Stimulated activated effector memory CD8-positive, alpha-beta T cell treated with anti-CD3 and anti-CD28 coated beads, Interleukin-12 subunit alpha, Interleukin-12 subunit beta, amount 100 ng/mL, for 72 hours (primary cell): ENCODE data around the gene SH3RF1.
"Not testable (repeated sequence)": the region's sequence is repeated elsewhere in the genome, so short reads cannot be mapped to it uniquely, and the experiment has no call there.

Source experiments
- ATAC-seq: fragments of 150-1000 bp; cut with Tn5 transposase; 2 replicates; pipeline ENCODE4 v1.10.0; 2021
- DNase-seq, 2 donors: peaks; one replicate each; pipeline ENCODE4 v3.0.0; 2021 to 2022; ENCODE audit warnings: low spot score in 2 of 2
- H3K27ac Mint-ChIP-seq: one replicate; pipeline ENCODE4 v1.8.0; 2022; ENCODE audit warnings: mild to moderate bottlenecking, mixed read lengths
- H3K36me3 Mint-ChIP-seq: one replicate; pipeline ENCODE4 v1.8.0; 2022; ENCODE audit warnings: mild to moderate bottlenecking, mixed read lengths
- H3K4me1 Mint-ChIP-seq: one replicate; pipeline ENCODE4 v1.8.0; 2022; ENCODE audit warnings: mixed read lengths
- H3K4me3 Mint-ChIP-seq: one replicate; pipeline ENCODE4 v1.8.0; 2022; ENCODE audit warnings: mild to moderate bottlenecking, mixed read lengths
- H3K9me3 Mint-ChIP-seq: one replicate; pipeline ENCODE4 v1.8.0; 2022; ENCODE audit warnings: mixed read lengths

SH3RF1 gene

GRCh38 chr4:169188204-169188603, 82.6 kb downstream of the SH3RF1 start:
- Mint-ChIP-seq H3K27ac (no peak overlapping the region), H3K4me1 (no peaks in the 10 kb centered on the region), H3K4me3 (no peak overlapping the region), H3K36me3 (no peaks in the 10 kb centered on the region), H3K9me3 (no peaks in the 10 kb centered on the region)
- DNase-seq (no peak), ATAC-seq (no peak)

GRCh38 chr4:169185133-169185956, 85.4 kb downstream of the SH3RF1 start:
- DNase-seq (no peak), ATAC-seq (no peak)
- H3K36me3 Mint-ChIP-seq = no peaks in the 10 kb centered on the region
- H3K27ac Mint-ChIP-seq = no peak overlapping the region
- no peaks in the 10 kb centered on the region for H3K9me3 Mint-ChIP-seq
- no peaks in the 10 kb centered on the region for H3K4me1 Mint-ChIP-seq
- no peak overlapping the region for H3K4me3 Mint-ChIP-seq

- Mint-ChIP-seq H3K4me3 (no peak overlapping the region), H3K27ac (no peak overlapping the region), H3K9me3 (no peaks in the 10 kb centered on the region), H3K36me3 (no peaks in the 10 kb centered on the region), H3K4me1 (no peaks in the 10 kb centered on the region)
- DNase-seq (no peak), ATAC-seq (no peak)
These were observed 86.1 kb downstream of the SH3RF1 start for GRCh38 chr4:169184686-169185085.

- H3K9me3 Mint-ChIP-seq = no peaks in the 10 kb centered on the region
- DNase-seq (no peak), ATAC-seq (no peak)
- H3K4me1 Mint-ChIP-seq = no peaks in the 10 kb centered on the region
- no peak overlapping the region for H3K27ac Mint-ChIP-seq
- no peak overlapping the region for H3K4me3 Mint-ChIP-seq
- H3K36me3 Mint-ChIP-seq = no peaks in the 10 kb centered on the region
These were observed 86.5 kb downstream of the SH3RF1 start for GRCh38 chr4:169184236-169184635.

- no peak overlapping the region for H3K27ac Mint-ChIP-seq
- no peak overlapping the region for H3K4me3 Mint-ChIP-seq
- H3K9me3 Mint-ChIP-seq = no peaks in the 10 kb centered on the region
- H3K4me1 Mint-ChIP-seq = no peaks in the 10 kb centered on the region
- ATAC-seq = no peak
- no peak for DNase-seq
- H3K36me3 Mint-ChIP-seq = no peaks in the 10 kb centered on the region
These were observed 87.2 kb downstream of the SH3RF1 start for GRCh38 chr4:169183581-169183980.

GRCh38 chr4:169179609-169180521, 90.9 kb downstream of the SH3RF1 start:
- ATAC-seq (no peak), DNase-seq (no peak)
- Mint-ChIP-seq H3K4me1 (no peaks in the 10 kb centered on the region), H3K27ac (no peak overlapping the region), H3K4me3 (no peak overlapping the region), H3K36me3 (no peaks in the 10 kb centered on the region), H3K9me3 (no peaks in the 10 kb centered on the region)

- not testable (repeated sequence) for H3K4me3 Mint-ChIP-seq, H3K36me3 Mint-ChIP-seq, DNase-seq, H3K9me3 Mint-ChIP-seq, H3K27ac Mint-ChIP-seq, ATAC-seq, H3K4me1 Mint-ChIP-seq
These were observed 92.7 kb downstream of the SH3RF1 start for GRCh38 chr4:169178092-169178491.

- H3K4me3 Mint-ChIP-seq = no peak overlapping the region
These were observed 95.3 kb downstream of the SH3RF1 start for GRCh38 chr4:169175476-169175875.

GRCh38 chr4:169175035-169175434, 95.7 kb downstream of the SH3RF1 start:
- no peak overlapping the region for H3K4me3 Mint-ChIP-seq
- no peaks in the 10 kb centered on the region for H3K36me3 Mint-ChIP-seq
- DNase-seq (no peak), ATAC-seq (no peak)
- no peaks in the 10 kb centered on the region for H3K9me3 Mint-ChIP-seq
- no peak overlapping the region for H3K27ac Mint-ChIP-seq
- H3K4me1 Mint-ChIP-seq = no peaks in the 10 kb centered on the region

More at GRCh38 chr4:169175476-169175875, 95.3 kb downstream of the SH3RF1 start:
- no peaks in the 10 kb centered on the region for H3K4me1 Mint-ChIP-seq
- DNase-seq = no peak
- no peaks in the 10 kb centered on the region for H3K9me3 Mint-ChIP-seq
- no peaks in the 10 kb centered on the region for H3K36me3 Mint-ChIP-seq
- ATAC-seq = no peak
- no peak overlapping the region for H3K27ac Mint-ChIP-seq

- Mint-ChIP-seq H3K4me1 (no peaks in the 10 kb centered on the region), H3K9me3 (no peaks in the 10 kb centered on the region), H3K36me3 (no peaks in the 10 kb centered on the region), H3K27ac (no peak overlapping the region), H3K4me3 (no peak overlapping the region)
- no peak for ATAC-seq
- DNase-seq = no peak
These were observed 96.5 kb downstream of the SH3RF1 start for GRCh38 chr4:169174247-169174646.

- Mint-ChIP-seq H3K4me3 (no peak overlapping the region), H3K4me1 (no peaks in the 10 kb centered on the region), H3K9me3 (no peaks in the 10 kb centered on the region), H3K36me3 (no peaks in the 10 kb centered on the region), H3K27ac (no peak overlapping the region)
- peak; percentile 53 for ATAC-seq
- DNase-seq = no peak
These were observed 102.5 kb downstream of the SH3RF1 start for GRCh38 chr4:169167957-169168858.

- no peak overlapping the region for H3K27ac Mint-ChIP-seq
- H3K36me3 Mint-ChIP-seq = no peaks in the 10 kb centered on the region
- H3K4me3 Mint-ChIP-seq = no peak overlapping the region
- DNase-seq (no peak), ATAC-seq (no peak)
- H3K9me3 Mint-ChIP-seq = no peaks in the 10 kb centered on the region
- no peaks in the 10 kb centered on the region for H3K4me1 Mint-ChIP-seq
These were observed 105.9 kb downstream of the SH3RF1 start for GRCh38 chr4:169164669-169165415.

GRCh38 chr4:169163947-169164668, 106.6 kb downstream of the SH3RF1 start:
- ATAC-seq (no peak), DNase-seq (no peak)
- no peaks in the 10 kb centered on the region for H3K9me3 Mint-ChIP-seq
- H3K36me3 Mint-ChIP-seq = no peaks in the 10 kb centered on the region
- no peak overlapping the region for H3K27ac Mint-ChIP-seq
- no peaks in the 10 kb centered on the region for H3K4me1 Mint-ChIP-seq
- no peak overlapping the region for H3K4me3 Mint-ChIP-seq

- Mint-ChIP-seq H3K9me3 (no peaks in the 10 kb centered on the region), H3K36me3 (no peaks in the 10 kb centered on the region), H3K27ac (no peak overlapping the region), H3K4me1 (no peaks in the 10 kb centered on the region), H3K4me3 (no peak overlapping the region)
- no peak for DNase-seq
- no peak for ATAC-seq
These were observed 107.3 kb downstream of the SH3RF1 start for GRCh38 chr4:169163495-169163894.
